HG03520 (cell line): ENCODE data around the gene SYN1.

Experiments
- ATAC-seq: cut with Tn5 transposase; IDR thresholded peaks from one replicate; pipeline ENCODE4 v1.9.1; 2021; ENCODE audit warnings: mild to moderate bottlenecking, moderate library complexity; ENCODE audit not compliant: unreplicated experiment

The SYN1 gene

DNA sequence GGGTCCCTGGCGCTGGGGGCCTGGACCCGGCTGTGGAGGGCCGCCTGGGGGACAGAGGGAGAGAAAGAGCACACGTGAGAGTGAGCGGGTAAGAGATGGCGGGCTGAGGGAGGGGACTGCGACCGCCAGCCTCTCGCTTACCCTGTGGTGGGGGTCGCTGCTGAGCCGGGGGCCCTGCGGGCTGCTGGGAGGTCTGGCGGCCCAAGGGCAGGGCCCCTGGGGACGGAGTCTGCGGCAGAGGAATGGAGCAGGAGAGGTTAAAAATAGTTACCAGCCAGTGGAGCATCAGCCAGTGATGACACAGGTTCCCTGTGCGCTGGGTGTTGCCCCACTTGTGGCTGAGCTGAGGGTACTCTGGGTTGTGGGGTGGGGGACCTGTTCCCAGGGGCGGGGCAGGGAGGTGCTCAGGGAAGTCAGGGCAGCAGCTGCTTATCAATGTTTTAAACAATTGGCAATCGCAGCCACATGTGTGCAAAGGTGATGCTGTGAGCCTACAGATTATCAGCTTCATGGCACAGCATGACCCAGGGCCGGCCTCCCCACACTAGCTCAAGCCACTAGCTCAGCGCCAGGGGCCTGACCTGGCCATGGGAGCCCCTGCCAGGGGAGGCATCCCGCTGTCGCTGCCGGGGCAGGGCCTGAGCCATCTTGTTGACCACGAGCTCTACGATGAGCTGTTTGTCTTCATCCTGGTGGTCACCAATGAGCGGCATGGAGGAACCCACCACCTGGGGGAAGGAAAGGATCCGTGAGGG lies 44.9 kb downstream of the SYN1 start:
- no peak for ATAC-seq

DNA sequence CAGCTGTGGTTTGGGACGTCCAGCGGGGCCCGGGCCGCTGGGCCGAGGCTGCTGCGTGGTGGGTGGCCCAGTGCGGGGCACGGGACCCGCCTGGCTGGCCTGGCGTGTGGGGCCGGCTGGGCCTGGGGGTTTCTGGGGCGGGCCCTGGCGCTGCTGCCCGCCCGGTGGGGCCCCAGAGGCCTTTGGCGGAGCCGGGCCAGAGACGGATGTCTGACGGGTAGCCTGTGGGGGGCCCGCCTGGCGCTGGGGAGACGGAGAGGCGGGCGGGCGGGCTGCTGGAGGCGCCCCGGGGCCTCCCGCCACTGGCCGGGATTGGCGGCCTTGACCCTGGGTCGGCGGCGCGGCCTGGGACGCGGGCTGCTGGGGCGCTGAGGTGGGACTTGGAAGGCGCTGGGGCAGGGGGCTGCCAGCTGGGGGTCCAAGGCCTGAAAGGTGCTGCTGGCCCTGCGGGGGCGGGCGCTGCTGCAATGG lies 45.5 kb downstream of the SYN1 start:
- ATAC-seq = no peak

DNA sequence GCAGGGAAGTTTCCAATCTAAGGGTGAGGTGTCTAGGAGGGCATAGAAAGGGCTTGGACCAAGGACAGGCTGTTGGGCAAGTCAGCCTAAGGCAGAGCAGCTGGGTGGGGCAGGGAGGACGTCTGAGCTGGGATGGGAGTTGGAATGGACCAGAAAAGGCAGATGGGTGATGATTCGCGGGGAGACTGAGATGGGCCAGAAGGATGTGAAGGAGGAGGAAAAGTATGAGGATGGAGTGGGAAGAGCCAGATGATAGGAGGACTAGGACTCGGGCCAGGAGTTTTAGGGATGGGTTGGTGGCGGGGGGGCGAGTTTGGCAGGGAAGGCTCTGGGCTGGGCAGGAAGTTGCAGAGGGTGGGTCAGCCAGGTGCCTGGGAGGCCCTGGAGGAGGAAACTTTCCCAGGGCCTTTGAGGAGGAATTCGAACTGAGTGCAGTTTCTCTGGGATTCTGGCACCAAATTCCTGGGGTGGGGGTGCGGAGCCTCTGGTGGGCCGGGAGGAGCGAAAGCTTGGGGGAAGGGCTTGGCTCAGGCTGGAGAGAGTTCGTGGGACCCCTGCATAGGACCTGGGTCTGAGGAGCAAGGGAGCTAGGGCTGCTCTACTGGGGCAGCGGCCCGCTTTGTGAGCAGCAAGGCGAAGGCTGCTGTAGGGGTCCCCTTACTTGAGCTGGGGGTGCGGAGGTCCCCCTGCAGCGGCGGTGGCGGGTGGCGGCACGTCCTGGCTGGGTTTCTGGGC lies 46.1 kb downstream of the SYN1 start:
- ATAC-seq = no peak

DNA sequence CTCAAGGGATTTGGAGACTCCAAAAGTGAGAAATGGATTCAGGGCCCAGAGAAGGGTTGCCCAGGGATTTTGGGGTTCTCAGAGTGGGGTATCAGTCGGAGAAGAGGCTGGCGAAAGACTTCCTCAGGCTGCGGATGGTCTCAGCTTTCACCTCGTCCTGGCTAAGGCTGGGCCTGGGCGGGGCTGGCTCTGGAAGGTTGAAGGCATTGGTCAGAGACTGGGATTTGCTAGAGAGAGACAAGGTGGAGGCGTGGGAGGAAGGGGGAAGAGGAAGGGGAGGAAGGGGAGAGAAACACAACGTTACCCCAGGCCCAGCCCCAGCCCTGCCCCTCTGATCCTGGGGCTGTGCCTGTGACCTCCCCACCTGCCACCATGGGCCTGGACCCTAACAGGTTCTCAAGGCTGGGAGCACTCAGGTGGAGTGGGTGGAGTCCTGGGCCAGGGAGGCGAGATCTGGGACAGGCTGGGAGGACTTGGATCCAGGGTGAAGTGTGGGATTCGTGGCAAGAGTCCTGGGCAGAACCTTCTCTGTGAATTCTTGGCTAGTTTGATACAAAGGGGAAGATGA lies 46.8 kb downstream of the SYN1 start:
- ATAC-seq = no peak

DNA sequence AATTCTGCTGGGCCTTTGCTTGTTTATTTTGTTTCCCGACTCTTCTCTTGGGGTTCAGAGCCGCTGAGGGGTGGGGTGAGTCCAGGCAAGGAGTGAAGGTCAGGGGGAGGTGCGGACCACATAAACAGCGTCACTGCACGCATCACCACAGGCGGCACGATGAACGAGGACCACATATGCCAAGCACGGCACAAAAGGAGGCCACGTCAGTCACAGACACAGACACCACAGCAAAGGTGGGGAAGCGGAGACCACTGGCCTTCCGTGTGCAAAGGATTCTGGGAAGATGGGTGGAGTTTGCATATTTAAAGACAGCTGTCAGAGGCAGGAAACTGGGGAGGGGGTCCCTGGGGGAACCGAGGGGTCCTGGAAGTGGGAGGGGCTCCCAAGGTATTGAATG lies 47.8 kb downstream of the SYN1 start:
- ATAC-seq = no peak

DNA sequence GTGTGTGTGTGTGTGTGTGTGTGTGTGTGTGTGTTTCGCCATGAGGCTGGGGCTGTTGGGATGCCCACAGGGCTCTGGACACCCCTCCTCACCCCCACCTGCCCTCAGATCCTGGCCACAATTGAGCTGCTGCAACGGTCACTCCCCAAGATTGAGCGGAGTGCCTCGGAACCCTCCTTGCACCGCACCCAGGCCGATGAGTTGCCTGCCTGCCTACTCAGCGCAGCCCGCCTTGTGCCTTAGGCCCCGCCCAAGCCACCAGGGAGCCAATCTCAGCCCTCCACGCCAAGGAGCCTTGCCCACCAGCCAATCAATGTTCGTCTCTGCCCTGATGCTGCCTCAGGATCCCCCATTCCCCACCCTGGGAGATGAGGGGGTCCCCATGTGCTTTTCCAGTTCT lies 48.4 kb downstream of the SYN1 start:
- no peak for ATAC-seq

DNA sequence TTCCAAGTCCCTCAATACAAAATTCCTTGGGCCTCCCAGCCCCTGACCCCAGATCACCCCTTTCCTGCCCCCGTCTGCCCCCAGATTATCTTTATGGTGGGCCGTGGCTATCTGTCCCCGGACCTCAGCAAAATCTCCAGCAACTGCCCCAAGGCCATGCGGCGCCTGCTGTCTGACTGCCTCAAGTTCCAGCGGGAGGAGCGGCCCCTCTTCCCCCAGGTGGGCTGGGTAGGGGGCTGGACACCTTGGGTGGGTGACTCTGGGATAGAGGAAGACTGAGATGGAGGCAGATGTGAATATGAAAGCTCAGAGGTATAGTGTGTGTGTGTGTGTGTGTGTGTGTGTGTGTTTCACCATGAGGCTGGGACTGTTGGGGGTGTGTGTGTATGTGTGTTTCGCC lies 48.9 kb downstream of the SYN1 start:
- ATAC-seq = no peak

DNA sequence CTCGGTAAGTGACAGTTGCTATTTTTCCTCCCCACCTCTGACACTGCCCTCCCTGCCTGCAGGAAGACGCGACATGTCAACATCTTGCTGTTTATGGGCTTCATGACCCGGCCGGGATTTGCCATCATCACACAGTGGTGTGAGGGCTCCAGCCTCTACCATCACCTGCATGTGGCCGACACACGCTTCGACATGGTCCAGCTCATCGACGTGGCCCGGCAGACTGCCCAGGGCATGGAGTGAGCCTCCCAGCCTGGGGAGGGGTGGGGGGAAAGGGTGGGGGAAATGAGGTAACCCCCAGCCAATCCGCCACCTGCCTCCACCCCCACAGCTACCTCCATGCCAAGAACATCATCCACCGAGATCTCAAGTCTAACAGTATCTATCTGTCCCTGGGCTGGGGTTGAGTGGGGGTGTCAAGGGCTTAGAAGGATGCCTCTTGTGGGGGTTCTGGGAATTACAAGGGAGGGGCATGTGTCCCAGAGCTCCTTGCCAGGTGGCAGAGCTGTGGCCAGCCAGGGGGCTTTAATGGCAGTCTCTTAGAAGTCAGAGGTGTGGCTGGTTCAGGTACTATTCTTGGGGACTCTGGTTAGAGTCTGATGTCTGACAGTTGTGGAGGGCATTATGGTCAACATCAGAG lies 50.9 kb downstream of the SYN1 start:
- no peak for ATAC-seq

DNA sequence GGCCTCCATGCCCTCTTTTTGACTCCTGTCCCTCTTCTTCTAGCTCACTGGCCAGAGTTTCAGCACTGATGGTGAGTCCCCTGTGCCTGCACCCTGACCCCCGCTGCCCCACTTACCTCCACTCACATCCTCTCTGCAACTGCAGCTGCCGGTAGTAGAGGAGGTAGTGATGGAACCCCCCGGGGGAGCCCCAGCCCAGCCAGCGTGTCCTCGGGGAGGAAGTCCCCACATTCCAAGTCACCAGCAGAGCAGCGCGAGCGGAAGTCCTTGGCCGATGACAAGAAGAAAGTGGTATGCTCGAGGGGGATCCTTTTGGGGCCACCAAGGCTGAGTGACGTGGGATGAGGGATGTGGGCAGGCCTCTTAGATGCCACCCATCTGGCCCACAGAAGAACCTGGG lies 52.8 kb downstream of the SYN1 start:
- no peak for ATAC-seq

DNA sequence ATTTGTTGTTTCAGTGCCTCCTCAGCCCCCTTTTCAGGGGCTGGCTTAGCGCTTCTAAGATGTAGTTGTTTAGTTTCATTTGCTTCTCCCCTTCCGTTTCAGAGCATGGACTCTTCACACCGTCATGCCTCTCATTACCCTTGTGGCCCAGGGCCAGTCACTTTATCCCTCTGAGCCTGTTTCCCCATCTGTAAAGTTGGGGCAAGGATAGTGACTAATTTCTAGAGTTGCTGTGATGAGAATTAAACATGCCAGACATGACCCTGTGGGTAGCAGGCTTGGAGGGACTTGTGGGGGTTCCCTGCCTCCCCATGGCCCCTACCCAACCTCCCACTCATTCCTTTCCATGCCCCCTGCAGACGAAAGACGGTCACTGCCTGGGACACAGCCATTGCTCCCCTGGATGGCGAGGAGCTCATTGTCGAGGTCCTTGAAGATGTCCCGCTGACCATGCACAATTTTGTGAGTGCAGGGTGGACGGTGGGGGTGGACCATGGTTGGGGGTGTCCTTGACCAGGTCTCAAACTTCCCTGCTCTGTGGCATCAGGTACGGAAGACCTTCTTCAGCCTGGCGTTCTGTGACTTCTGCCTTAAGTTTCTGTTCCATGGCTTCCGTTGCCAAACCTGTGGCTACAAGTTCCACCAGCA lies 55.1 kb downstream of the SYN1 start:
- no peak for ATAC-seq

DNA sequence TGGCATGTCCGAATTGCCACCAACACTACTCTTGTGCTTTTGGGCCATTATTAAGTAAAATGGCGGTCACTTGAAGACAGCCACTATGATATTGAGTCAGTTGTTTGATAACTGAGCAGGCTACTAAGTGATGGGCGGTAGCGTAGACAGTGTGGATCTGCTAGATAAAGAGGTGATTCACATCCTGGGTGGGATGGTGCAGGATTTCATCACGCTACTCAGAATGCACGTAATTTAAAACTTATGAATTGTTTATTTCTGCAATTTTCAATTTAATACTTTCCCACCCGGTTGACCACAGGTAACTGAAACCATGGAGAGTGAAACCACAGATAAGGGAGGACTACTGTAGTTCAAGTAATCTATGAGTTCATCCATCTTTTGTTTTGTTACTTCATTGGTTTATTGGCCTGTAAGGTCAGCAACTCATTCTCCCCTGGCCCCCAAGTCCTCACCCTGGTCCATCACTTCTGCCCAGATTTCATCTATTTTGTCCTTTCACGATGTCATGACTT lies 55.8 kb downstream of the SYN1 start:
- ATAC-seq = no peak

DNA sequence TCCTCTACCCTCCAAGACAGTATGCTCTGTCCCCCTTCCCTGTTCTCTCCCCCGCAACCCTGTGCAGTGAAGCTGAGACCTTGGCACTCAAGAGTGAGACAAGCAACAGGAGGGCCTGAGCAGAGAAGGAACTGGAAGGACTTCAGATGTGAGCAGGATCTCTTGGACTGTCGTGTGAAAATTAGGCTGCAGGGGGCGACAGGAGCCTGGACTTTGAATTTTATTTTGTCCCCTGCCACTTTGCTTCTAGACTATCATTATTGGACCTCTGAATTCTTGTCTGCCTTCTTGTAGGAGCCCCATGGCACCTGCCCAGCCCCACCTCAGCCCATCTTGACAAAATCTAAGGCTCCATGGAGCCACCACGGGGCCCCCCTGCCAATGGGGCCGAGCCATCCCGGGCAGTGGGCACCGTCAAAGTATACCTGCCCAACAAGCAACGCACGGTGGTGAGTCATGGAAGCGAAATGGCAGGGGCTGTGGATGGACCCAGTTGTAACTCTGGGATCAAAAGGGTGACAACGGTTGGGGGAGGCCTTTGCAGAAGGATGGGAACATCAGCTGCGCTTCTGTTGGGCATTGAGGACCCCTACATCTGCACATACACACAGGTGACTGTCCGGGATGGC lies 56.9 kb downstream of the SYN1 start:
- no peak for ATAC-seq

DNA sequence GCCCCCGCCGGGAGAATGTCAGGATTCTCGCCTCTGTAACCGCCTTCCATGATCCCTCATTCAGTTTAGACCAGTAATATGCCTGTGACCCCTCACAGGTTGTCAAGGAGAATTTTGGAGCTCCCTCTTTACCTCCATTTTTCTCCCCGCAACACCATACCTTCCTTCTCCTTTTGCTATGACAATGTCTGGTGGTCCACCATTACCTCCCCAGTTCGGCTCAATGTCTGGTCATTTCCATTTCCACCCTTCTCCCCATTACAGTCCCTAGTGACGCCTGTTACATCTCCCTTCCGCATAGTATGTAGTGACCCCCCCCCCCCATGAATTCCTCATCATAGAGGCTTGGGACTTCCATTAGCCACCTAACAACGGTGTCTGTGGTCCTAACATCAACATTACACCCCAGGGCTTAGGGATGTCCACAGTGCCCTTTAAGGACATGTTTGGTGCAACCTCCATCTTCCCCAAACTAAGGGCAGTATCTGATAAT lies 58.0 kb downstream of the SYN1 start:
- ATAC-seq = no peak

DNA sequence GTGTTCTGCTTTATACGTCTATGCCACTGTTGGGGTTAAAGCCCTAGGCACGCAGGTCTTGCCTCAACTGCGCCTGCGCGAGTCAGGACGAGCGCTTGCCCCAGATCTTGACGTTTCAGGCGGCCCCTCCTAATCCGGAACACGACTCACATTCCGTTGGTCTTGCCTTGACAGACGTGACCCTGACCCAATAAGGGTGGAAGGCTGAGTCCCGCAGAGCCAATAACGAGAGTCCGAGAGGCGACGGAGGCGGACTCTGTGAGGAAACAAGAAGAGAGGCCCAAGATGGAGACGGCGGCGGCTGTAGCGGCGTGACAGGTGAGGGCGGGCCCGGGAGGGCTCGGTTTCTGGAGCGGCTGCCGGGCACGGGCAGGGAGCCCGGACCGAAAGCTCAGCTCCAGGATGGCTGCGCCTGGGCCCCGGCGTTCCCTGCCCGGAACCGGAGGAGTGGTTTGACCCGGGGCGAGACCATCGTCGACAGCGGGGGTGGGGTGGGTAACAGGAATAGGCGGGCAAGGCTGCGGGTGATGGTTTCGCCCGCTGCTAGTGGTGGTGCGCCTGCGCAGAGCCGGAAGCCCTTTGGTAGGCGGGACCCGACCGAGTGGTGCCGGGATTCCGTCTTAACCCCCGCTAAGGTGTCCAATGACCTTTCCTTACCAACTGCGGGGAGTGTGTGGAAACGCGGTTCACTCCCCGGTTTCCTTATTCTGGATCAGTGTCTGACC lies 58.6 kb downstream of the SYN1 start, which contains the start of gene ARAF:
TSS of gene ARAF (plus strand) at position 272 of the 725 bp plus-strand sequence. CDS start 1,763 bp downstream, outside the sequence.
- peak; percentile 82 for ATAC-seq

DNA sequence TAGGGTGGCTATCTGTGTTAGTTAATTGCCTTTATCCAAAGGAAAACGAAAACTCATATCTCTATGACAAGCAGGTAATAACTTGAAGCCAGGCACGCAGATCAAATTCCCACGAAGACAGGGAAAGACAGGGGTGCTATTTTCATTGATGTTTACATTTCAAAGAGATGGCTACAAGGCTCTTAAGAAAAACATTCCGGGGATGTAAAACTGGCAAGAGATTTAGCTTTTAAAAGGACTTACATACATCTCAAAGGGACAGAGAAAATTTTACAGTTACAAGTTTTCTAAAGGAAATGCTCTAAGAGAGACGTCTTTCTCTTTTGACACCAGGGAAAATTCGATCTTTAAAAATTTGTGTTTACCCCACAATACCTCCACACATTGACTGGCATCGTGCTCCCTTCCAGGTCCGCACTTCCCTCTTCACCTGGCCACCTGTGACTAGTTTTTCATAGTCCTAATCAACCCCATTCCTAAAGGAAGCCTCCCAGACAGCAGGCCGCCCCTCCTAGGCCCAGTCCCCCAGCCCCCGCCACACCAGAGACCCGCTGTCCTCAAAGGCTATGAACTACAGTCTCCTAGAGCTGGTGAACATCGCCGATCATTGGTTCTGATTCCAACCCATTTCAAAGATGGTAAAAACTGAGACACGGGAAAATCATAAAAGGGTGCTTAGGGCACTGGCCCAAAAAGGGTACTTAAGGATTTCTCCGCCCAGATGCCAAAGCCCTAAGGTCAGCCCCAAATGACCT lies 59.3 kb downstream of the SYN1 start:
- no peak for ATAC-seq

DNA sequence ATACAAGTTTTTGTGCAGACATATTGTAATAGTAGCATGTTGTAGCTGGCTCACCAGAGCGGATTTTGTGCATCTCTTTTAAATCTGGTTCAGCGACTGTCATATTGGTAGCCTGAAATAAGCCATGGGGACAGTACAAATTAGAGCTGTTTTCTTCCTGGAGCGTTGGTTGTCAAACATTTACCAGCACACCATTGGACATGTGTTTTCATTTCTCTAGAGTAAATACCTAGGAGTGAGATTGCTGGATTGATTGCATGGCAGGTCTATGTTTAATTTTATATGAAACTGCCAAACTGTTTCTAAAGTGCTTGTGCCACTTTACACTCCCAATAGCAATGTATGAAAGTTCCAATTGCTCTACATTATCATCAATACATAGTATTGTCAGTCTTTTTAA lies 61.2 kb downstream of the SYN1 start:
- ATAC-seq = no peak

DNA sequence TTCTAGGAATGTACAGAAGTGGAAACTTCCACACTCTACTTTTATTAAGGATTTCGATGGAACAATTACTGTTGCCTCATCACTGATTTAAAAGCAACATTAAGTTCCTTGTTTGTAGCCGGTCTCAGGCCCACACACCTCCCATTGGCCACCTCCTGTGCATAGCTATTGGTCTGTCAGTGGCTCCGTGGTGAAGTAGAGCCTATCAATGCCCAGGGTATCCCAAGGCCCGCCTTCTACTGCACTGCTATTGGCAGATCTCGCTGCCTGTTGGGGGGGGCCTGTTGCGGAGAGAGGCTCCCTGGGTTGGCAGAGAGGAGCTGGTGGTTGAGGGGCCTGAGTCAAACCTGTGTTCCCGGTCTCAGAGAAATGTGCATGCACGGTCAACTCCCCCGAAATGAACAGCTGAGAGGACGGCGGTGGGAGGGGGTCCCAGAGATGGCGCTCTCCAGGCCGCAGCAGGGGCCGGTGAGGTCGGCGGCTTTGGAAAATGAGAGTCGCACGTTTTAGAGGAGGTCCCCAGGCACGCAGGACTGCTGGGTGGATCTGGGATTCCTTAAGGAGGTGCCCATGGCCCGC lies 63.5 kb downstream of the SYN1 start:
- ATAC-seq = peak; percentile 86

DNA sequence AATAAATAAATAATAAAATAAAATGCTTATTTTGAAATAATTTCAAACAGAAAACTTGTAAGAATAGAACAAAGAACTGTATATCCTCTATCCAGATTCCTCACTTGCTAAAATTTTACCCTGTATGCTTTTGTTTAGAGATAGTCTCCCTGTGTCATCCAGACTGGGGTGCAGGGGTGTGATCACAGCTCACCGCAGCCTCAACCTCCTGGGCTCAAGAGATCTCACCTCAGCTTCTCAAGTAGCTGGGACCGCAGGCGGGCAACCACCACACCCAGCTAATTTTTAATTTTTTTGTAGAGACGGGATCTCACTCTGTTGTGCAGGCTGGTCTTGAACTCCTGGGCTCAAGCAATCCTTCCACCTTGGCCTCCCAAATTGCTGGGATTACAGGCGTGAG lies 76.2 kb downstream of the SYN1 start:
- no peak for ATAC-seq
